ENCODE results near the gene SEMA4A.
A peak's percentile ranks its signal among the peaks of the same experiment; 100 is the strongest.

Gene SEMA4A

DNA sequence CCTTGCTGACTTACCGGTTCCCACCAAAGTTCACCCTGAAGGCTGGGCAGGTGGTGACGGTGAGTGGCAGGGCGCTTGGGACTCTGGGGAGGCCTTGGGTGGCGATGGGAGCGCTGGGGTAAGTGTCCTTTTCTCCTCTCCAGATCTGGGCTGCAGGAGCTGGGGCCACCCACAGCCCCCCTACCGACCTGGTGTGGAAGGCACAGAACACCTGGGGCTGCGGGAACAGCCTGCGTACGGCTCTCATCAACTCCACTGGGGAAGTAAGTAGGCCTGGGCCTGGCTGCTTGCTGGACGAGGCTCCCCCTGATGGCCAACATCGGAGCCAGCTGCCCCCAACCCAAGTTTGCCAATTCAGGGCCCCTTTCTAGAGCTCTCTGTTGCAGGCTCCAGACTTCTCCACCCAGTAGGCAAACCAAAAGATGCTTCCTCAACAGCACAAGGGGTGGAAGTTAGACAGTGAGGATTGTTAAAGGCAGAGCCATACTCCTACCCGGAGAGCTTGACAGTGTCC lies 16.4 kb upstream of the SEMA4A start:
- DNase-seq: no peak

DNA sequence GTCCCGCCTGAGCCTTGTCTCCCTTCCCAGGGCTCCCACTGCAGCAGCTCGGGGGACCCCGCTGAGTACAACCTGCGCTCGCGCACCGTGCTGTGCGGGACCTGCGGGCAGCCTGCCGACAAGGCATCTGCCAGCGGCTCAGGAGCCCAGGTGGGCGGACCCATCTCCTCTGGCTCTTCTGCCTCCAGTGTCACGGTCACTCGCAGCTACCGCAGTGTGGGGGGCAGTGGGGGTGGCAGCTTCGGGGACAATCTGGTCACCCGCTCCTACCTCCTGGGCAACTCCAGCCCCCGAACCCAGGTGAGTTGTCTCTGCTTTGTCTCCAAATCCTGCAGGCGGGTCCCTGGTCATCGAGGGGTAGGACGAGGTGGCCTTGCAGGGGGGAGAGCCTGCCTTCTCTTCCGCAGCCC lies 14.9 kb upstream of the SEMA4A start:
- no peak for DNase-seq

DNA sequence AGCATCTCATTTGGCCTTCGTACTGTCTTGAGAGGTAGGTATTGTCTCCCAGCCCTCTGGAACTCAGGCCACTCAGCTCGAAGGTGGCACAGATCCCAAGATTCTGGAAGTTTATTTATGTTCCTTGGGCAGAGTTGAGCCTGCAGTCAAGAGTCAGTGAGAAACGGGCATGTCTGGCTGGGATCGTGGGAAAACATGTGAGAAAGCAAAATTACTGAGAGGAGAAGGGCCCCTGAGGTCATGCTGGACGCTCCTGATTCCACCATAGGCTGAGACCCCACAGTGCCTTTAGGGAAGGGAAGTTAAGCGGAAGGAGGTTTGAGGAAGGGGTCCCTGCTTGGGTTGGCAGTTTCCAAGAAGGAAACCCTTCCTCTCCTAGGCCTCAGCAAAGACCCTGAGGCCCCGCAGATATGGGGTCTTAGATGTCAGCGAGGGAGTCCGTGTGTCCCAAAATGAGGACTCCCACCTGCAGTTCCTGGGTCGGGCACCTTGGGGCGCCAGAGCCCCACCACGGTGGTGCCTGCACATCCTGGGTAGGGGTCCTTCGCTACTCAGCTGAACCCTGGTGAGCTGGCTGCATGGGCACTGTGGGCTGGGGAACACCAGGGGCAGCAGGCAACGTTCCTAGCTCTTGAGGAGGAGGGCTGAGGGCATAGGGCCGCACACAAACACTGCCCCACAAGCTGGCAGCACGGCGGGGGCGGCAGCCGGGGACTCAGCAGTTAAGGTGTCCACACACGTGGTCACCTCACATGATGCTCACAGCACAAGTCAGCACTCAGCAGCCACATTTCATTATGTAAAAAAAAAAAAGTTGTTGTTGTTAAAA lies 12.3 kb upstream of the SEMA4A start:
- no peak for DNase-seq

DNA sequence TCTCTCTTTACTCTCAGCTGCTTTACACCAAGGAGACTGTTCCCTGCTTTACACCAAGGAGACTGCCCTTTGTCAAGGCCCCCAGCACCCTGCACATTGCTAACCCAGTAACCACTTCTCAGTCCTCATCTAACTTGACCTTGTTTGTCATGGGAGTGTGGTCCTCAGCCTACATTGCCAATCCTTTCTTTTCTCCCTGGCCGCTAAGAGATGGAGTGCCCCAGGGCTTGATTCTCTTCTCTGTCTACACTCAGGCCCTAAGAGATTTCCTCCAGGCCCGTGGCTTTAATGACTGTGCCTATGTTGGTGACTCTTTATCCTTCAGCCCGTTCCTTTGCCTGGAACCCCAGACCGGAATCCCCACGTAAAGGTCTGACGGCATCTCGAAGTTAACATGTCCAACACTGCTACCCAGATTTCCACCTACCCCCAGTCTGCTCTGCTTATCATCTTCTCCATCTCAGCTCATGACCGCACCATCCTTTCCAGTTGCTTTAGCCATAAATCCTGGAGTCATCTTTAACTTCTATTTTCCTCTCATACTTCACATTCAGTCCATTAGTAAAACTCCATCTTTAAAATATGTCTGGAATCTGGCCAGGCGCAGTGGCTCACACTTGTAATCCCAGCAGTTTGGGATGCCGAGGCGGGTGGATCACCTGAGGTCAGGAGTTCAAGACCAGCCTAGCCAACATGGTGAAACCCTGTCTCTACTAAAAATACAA lies 9.5 kb upstream of the SEMA4A start:
- no peak for DNase-seq

DNA sequence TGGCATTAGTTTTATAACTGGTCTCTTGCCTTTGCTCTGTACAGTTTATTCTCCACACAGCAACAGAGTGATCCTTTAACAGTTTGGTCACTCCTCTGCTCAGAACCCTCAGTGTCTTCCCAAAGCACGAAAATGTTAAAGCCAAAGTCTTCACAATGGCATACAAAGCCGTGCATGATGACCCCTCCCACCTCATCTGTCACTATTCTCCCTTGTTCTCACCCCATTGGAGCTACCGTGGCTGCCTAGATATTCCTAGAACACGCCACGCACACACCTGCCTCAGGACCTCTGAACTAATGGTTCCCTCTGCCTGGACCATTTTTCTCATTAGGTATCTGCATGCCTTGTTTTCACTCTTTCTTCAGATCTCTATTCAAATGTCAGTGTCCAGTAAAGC lies 8.6 kb upstream of the SEMA4A start:
- DNase-seq: no peak

DNA sequence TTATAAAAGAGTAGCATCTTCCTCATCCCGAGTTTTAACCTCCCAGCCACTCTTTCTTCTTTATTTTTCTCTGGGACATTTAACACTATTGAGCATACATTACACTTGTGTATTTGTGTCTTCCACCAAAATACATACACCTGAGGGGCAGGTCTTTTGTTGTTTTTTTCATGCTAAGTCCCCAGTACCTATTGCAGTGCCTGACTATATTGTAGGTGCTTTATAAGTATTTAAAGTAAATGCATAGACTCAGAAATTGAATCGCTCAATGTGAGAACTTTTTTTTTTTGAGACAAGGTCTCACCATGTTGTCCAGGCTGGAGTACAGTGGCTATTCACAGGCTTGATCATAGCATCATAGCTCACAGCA lies 7.8 kb upstream of the SEMA4A start:
- DNase-seq: no peak

DNA sequence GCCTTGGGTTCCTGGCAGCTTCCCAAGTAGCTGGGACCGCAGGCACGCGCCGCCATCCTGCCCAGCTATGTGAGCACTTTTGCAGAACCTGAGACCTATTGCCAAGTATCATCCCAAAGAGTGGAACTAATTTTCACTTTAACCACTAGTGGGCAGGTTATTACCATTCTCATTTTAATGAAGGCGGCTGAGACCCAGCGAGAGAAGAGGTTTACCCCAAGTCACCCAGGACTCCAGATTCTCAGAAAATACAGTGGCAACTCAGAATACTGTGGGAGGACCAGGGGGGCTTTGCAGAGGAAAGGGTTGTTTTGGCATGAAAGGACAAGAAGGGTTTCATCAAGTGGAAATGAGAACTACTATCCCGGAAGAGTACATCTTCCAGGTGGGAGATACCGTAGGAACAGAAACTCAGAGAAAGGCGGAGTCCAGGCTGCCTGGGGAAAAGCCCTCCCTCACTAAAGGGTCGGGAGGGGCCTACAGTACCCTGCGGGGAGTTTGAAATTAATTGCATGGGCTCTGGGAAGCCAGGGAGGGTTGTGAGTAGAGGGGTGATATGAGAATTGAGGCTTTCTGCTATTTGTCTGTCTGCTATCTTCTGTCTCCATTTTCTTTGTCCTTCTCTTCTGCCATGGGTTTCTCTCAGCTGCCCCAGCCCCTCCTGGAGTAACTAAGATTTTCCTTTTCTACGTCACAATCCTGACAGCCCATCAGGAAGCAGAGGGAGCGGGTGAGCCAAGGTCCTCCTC lies 7.2 kb upstream of the SEMA4A start:
- DNase-seq: peak; percentile 17 to 55

DNA sequence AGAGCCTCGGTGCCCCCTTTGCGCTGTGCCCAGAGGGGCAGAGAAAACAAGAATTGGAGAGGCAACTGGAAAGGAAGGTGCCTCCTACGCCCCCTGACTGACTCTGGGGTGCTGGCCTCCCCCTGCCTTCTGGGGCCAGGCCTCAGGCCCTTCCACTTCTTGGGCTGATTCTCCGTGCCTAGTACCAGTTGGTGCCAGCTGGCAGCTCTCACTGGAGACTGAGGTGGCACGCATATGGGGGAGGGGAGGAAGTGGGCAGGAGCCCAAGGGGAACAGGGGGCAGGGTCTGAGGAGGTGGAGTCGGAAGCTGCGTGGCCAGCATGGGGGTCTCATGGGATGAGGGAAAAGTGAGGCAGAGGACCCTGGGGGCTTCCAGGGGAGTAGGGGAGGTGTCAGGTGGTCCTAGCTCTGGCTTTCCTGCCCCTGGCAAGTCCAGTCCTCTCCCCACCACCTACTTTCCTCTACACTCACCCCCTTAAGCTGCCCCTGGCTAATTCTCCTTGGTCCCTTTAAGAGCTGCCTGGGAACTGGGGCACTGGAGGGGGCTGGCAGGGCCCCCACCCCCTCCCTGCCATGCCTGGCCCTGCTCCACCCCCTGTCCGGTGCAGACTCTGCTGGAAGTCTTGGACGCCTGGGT lies 6.5 kb upstream of the SEMA4A start:
- DNase-seq: no peak

DNA sequence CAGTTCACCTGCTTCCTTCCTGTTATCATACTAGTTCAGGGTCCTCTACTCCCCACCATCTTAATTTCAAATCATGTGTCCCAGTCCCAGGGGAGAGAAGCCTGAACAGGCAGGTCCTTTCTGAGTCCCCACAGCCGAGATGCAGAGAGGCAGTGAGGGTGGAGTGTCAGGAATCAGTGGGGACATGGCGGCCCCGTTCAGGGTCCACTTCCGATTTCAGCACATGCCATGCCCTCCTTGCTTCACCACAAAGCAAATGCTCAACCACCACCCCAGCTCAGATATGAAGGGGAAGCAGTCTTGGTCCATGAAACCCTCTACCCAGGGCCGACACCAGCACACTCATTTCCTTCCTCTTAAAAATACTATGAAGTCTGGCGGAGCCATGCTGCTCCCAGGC lies 5.2 kb upstream of the SEMA4A start:
- no peak for DNase-seq

DNA sequence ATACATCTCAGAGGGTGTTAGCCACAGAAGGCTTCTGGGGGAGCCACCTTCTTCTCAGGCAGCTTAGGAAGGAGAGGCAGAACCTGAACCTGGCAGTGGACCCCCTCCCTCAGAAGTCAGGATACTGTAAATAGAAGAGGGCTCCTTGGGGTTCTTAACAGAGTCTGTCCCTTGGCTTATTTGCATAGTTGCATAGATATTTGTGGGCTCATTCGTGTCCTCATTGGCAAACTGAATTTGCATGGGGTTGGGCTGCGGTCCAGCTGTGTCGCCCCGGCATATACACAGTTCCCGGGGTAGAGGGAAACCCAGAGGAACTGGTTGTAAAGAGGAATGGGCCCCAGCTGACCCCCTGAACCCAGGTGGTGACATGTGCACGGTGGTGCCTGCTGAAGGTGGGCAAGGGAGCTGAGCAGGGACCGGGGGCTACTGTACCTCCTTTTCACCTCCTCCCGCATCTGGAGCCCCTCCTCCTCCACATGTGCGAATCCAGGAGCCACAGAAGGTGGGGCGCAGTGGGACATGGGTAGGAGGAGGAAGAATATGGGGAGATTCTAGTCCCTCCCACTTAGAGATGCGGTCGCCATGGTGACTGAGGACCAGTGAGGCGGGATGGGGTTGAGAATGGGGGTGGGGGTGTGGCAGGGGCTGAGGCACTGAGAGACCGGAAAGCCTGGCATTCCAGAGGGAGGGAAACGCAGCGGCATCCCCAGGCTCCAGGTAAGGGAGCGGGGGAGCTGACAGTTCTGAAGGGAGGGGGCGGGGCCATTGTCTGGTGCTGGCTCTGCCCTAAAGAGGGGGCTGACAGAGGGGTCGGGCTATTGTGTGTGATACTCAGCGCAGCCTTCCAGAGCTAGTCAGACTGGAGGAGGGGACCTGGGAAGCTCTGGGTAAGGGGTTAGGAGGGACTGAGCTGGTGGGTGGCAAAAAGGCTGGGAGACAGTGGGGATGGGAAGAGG lies 3.7 kb upstream of the SEMA4A start:
- no peak for DNase-seq

DNA sequence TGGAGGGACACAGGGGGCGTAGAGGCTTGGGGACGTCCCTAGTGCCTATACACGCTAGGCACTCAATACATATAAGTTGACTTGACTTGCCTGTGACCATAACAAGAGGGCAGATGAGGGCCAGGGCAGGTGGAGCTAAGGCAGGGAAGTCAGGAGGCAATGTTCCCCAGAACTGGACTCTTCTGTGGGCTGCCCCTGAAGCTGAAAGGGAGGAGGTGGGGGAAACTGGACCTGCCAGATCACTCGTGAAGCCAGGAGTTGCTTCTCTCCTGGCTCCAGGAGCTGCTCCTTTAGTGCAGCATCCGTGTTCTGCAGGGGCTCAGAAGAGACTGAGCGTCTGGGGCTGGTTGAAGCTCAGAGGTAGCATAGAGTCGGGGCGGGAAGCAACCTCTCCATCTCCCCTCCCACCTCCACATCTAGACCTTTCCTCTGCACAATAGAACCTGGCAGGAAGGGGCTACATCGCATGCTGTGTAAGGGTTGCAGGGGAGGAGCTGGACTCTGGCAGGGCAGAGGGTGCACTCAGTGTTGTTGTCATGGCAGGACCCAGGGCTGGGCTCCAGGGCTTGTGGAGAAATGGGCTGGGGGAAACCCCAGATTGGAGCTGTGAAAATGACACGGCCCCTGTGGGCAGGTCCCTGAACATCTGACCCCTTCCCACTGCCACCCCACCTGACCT lies 2.9 kb upstream of the SEMA4A start:
- DNase-seq: no peak

DNA sequence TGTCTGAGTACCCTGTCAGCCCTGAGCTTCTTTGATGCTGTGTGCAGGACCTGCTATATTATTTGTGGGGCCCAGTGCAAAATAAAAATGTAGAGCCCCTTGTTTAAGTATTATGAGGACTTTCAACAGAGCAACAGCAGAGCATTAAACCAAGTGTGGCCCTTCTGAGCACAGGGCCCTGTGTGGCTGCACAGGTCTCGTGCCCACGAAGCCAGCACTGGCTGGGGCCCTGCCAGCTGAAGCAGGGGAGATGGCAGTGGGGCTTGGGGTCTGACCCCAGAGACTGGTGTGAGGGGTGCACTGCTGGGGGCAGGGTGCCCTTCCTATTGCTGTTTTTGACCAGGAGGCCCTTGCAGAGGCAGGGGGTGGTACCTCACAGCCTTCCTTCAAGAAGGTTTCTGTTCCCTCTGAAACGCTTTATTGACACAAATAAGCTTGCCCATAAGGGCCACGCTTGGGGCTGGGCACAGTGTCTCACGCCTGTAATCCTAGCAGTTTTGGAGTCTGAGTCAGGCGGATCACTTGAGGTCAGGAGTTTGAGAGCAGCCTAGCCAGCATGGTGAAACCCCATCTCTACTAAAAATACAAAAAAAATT lies 2.2 kb upstream of the SEMA4A start:
- no peak for DNase-seq

DNA sequence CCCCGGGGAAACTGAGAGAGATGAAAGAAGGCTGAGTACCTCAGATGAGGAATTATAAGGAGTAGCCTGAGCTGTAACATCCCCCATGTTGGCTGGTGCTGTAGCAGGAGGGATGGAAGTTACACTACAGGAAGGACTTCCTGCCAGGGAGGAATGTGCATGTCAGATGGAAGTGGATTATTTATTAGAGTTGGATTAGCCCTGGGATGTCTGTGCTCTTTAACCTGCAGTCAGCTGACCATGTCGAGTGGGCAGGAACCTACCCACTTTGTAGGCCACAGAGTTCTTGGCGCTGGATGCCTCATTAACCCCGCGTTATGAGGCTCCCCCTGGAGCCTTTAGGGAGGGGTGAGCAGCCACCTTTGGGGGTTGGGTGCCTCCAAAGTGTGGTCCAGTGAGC lies 757 bp upstream of the SEMA4A start:
- DNase-seq: no peak

DNA sequence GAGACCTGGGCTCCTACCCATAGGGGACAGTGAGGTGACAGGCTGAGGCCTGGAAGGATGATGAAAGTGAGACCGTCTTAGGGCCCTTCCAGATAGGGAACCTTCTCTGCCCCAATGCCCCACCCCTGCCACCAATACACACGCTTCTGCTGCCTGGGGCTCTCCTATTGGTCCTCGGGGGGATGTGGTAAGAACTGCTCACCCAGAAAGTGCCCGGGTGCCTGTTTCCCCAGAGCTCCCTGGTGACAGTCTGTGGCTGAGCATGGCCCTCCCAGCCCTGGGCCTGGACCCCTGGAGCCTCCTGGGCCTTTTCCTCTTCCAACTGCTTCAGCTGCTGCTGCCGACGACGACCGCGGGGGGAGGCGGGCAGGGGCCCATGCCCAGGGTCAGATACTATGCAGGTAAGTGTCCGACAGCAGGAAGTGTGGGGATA lies 948 bp downstream of the SEMA4A start:
- no peak for DNase-seq

DNA sequence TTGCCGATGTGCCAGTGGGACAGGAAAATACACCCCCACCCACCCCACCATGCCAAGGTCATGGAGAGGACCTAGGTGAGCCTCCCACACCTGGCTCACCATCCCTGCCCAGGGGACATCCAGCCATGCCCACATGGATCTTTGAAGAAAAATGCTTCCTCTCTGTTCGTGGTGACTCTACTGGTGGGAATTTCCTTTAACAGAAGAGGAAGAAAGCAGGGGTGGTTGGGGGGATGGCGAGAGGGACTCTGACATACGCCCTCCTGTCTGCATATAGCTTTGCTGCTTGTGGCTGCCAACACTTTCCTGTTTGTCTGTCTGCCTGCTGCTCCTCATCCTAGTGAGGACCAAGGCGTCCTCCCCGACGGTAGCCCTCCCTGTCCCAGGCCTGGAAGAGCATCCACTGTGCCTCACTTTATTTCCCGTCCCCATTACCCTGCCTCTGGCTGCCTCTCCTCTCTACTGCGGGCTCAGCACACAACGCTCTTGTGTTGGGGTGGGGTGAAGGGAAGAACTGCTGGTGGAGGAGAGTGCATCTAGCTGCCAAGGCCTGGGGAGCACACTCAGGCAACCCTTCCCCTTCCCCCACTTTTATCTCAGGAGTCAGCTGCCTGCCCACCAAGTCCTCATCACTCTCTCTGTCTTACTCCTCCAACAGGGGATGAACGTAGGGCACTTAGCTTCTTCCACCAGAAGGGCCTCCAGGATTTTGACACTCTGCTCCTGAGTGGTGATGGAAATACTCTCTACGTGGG lies 2.5 kb downstream of the SEMA4A start:
- no peak for DNase-seq

DNA sequence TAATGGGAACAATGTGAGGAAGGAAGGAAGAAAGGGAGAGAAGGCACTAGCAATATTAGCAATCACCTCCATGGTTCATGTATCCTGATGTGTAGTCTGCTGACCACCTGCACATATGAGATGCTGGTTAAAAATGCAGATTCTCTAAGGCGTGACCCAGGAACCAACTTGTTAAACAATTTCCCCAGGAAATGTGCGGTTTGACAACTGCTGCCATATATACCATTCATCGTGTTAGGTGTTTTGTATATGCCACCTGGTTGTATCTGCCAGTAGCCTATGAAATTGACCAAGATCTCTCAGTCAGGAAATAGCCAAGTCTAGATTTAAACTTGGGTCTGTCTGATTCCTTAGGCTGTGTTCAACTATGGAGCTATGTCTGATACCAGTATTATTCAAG lies 4.1 kb downstream of the SEMA4A start:
- no peak for DNase-seq

DNA sequence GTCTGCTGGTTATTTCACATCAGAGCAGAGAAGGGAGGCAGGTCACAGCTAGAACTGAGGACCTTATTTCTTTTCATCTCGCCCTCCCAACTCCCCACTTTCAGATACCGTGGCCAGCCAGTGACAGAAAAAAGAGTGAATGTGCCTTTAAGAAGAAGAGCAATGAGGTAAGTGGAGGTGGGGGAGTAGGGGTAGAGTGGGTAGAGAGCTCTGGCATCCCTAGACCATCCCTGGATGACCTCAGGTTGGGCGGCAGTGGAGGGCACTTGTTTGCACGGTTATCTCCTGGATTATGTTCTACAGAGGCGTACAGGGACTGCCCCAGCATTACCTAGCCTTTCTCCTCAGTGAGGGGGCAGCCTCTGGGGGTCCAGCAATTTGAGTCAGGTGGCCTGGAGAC lies 4.6 kb downstream of the SEMA4A start:
- no peak for DNase-seq

DNA sequence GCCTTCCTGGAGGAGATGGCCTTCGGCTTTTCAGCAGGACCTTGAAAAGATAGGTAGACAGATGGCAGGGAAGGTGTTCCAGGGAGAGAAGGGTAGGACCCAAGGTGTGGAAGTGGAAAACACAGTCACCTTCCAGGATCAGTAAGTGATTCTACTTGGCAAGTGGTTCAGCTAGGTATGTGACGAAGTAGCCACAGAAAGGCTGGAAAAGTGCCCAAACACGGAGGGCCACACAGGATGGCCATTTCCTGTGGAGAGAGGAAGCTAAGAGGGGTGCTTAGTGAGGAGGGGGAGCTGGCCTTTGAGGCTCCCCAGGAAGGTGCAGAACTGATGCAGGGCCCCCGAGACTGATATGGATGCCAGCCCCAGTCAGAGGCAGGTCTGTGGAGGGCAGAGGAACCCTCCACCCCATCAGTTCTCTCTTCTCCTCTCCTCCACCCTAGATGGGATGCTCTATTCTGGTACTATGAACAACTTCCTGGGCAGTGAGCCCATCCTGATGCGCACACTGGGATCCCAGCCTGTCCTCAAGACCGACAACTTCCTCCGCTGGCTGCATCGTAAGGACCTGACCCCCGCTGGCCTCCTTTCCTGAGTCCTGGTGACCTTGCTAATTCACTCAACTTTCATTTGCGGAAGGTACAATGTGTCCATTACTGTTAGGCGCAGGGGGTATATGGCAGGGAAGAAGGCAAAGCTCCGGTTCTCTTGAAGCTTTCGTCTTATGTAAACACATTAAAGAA lies 6.8 kb downstream of the SEMA4A start:
- DNase-seq: no peak

DNA sequence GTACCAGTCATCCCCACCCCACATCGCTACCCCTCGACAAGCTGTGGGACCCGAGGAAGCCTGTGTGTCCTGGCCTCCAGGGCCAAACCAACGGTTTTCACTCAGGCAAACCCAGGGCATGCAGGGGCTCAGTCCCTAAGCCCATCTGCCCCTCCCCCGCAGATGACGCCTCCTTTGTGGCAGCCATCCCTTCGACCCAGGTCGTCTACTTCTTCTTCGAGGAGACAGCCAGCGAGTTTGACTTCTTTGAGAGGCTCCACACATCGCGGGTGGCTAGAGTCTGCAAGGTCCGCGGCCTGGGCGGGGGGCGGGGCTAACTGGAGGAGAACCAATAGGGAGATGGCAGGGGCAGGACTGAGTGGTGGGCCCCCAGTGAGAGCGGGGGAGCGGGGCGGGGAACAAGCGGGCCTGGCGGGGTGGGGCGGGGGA lies 7.4 kb downstream of the SEMA4A start:
- peak in 1 of 2 experiments; percentile 64 for DNase-seq
